ENCODE measurements around the gene HOXA2.

DNA sequence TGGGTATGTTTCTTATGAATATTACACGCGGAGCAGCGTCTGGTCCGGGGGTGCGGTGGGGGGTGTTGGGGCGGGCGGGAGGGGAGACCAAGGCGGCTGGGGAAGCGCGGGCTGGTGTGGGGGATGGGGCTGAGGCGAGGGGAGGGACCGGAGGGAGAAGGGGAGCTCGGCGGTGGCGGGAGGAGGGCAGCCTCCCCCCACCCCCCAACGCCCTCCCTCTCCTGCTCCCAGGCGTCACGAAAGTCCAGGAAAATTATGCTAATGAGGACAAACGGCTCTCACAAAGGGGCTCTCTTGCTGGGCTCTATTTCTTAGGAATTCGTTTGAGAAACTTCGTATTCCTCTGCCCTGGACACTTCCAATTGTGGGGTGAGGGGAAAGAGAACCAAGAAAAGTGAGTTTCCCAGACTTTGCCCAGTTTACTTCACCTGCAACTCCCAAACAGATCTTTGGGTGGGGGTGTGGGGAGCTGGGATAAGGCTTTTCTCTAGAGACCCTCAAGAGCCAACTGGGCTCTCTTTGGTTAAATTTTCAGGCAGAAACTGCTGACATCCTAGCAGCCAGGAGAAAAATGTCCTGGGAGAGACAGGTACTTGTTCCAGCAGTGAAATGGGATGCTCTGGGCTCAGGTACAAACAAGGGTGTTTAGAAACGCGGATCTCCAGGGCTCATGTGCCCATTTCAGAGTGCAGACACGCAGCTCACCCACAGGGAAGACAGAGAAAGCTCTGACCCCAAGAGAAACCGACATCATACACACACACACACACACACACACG, 11.7 kb upstream of the HOXA2 start:
- TF ChIP-seq, protein P1, sequence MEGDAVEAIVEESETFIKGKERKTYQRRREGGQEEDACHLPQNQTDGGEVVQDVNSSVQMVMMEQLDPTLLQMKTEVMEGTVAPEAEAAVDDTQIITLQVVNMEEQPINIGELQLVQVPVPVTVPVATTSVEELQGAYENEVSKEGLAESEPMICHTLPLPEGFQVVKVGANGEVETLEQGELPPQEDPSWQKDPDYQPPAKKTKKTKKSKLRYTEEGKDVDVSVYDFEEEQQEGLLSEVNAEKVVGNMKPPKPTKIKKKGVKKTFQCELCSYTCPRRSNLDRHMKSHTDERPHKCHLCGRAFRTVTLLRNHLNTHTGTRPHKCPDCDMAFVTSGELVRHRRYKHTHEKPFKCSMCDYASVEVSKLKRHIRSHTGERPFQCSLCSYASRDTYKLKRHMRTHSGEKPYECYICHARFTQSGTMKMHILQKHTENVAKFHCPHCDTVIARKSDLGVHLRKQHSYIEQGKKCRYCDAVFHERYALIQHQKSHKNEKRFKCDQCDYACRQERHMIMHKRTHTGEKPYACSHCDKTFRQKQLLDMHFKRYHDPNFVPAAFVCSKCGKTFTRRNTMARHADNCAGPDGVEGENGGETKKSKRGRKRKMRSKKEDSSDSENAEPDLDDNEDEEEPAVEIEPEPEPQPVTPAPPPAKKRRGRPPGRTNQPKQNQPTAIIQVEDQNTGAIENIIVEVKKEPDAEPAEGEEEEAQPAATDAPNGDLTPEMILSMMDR (conservative IDR thresholded peaks at IDR 0.05 in 1 of 2, IDR thresholded peaks at IDR 0.05 in 1 of 2; ENCODE audit: extremely low read depth in 1 of 2, insufficient read depth in 1 of 2, low read depth in 1 of 2, low read length in 2 of 2) = no peak
- no peak for TF ChIP-seq EZH2 (IDR thresholded peaks at IDR 0.05; ENCODE audit: borderline replicate concordance, low read length)
